Fibroblast of lung (primary cell): ENCODE results near the gene DUOX2.

ENCODE experiments used
- EZH2 ChIP-seq: IDR thresholded peaks from 2 replicates; pipeline ENCODE4 v1.5.1; 2012; ENCODE audit warnings: low read length, control low read depth, mild to moderate bottlenecking; ENCODE audit errors: missing control alignments
- TF ChIP-seq, protein P1 (sequence below), 2 donors: IDR thresholded peaks in 1 of 2; conservative IDR thresholded peaks in 1 of 2; 1 replicate in 1 of 2; 2 replicates in 1 of 2; pipeline ENCODE4 v1.5.1; 2011 to 2012; ENCODE audit warnings: low read length in 2 of 2, control low read depth in 1 of 2, inconsistent platforms in 1 of 2, low read depth in 1 of 2, mild to moderate bottlenecking in 1 of 2

DNA sequence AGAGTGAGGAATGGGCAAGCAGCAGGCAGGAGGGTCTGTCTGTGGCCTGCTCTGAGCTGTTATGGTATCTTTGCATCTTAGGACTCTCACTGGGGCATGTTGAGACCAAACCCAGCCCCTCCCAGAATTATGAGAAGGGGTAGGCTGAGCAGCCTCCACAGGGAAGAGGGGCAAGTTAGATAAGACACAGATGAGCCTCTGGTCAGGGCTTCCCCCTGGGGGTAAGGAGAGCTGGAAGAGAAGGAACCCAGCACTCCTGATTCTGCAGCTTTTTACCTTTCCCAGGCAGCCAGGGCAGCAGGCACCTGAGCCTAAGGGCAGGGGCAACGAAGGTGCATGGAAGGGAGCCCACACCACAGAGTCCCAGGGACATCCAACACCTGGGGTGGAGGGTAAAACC, 35.1 kb upstream of the DUOX2 start:
- TF ChIP-seq, protein P1, sequence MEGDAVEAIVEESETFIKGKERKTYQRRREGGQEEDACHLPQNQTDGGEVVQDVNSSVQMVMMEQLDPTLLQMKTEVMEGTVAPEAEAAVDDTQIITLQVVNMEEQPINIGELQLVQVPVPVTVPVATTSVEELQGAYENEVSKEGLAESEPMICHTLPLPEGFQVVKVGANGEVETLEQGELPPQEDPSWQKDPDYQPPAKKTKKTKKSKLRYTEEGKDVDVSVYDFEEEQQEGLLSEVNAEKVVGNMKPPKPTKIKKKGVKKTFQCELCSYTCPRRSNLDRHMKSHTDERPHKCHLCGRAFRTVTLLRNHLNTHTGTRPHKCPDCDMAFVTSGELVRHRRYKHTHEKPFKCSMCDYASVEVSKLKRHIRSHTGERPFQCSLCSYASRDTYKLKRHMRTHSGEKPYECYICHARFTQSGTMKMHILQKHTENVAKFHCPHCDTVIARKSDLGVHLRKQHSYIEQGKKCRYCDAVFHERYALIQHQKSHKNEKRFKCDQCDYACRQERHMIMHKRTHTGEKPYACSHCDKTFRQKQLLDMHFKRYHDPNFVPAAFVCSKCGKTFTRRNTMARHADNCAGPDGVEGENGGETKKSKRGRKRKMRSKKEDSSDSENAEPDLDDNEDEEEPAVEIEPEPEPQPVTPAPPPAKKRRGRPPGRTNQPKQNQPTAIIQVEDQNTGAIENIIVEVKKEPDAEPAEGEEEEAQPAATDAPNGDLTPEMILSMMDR (conservative IDR thresholded peaks at IDR 0.05 in 1 of 2, IDR thresholded peaks at IDR 0.05 in 1 of 2; ENCODE audit: low read depth in 1 of 2, low read length in 2 of 2): no peak
- TF ChIP-seq EZH2: no peak
